OCI-M2 (cell line): ENCODE data around the gene TSPAN5.

Source experiments
- DNase-seq: peaks from one replicate; lab custom pipeline; 2025; ENCODE audit not compliant: unreplicated experiment; lab: John Stamatoyannopoulos, UW

Gene TSPAN5

GRCh38 chr4:98646422-98646821 lies 12.0 kb downstream of the TSPAN5 start:
- no peak for DNase-seq

- no peak for DNase-seq
These were observed 12.9 kb downstream of the TSPAN5 start for GRCh38 chr4:98645527-98645926.

GRCh38 chr4:98643755-98644154 lies 14.7 kb downstream of the TSPAN5 start:
- no peak for DNase-seq

- no peak for DNase-seq
These were observed 15.4 kb downstream of the TSPAN5 start for GRCh38 chr4:98642991-98643426.

GRCh38 chr4:98641906-98642668 lies 16.3 kb downstream of the TSPAN5 start:
- DNase-seq = no peak

GRCh38 chr4:98641376-98641775 lies 17.0 kb downstream of the TSPAN5 start:
- no peak for DNase-seq

GRCh38 chr4:98639523-98639922 lies 18.9 kb downstream of the TSPAN5 start:
- no peak for DNase-seq

GRCh38 chr4:98639108-98639507 lies 19.3 kb downstream of the TSPAN5 start:
- no peak for DNase-seq

GRCh38 chr4:98638661-98639060 lies 19.8 kb downstream of the TSPAN5 start:
- DNase-seq = no peak

- no peak for DNase-seq
These were observed 24.4 kb downstream of the TSPAN5 start for GRCh38 chr4:98634061-98634460.

GRCh38 chr4:98633159-98633558 lies 25.3 kb downstream of the TSPAN5 start:
- DNase-seq = no peak

- no peak for DNase-seq
These were observed 26.2 kb downstream of the TSPAN5 start for GRCh38 chr4:98632258-98632657.

GRCh38 chr4:98631506-98631905 lies 26.9 kb downstream of the TSPAN5 start:
- no peak for DNase-seq

GRCh38 chr4:98630737-98631454 lies 27.5 kb downstream of the TSPAN5 start:
- DNase-seq = no peak

- no peak for DNase-seq
These were observed 30.7 kb downstream of the TSPAN5 start for GRCh38 chr4:98627531-98628257.

- DNase-seq = no peak
These were observed 32.1 kb downstream of the TSPAN5 start for GRCh38 chr4:98626350-98626749.

GRCh38 chr4:98625920-98626319 lies 32.5 kb downstream of the TSPAN5 start:
- DNase-seq = no peak

GRCh38 chr4:98625399-98625798 lies 33.0 kb downstream of the TSPAN5 start:
- no peak for DNase-seq

- no peak for DNase-seq
These were observed 33.8 kb downstream of the TSPAN5 start for GRCh38 chr4:98624642-98625041.

GRCh38 chr4:98624144-98624543 lies 34.3 kb downstream of the TSPAN5 start:
- no peak for DNase-seq

GRCh38 chr4:98623126-98623802 lies 35.1 kb downstream of the TSPAN5 start:
- no peak for DNase-seq
